Natural killer cell treated with Interleukin-12 subunit alpha and Interleukin-12 subunit beta and Interleukin-15 and Interleukin-18, amount 100 ng/mL, for 72 hours (primary cell): ENCODE measurements around the gene TBC1D8. TPM values are rescaled to one million over a fixed set of nuclear protein-coding genes. Genes with fewer than 3 reads are reported as not detected.

ENCODE experiments used
- ATAC-seq, 2 donors: fragments of 150-1000 bp; cut with Tn5 transposase in 1 of 2; sonication (Bioruptor Pico), chemical (Tn5 transposase) in 1 of 2; 2 replicates each; pipeline ENCODE4 v1.10.0; 2021
- DNase-seq: peaks from one replicate; pipeline ENCODE4 v3.0.0; 2022; ENCODE audit warnings: low spot score
- H3K27ac Mint-ChIP-seq, 2 donors: 1 replicate in 1 of 2; 2 replicates in 1 of 2; pipeline ENCODE4 v1.8.0; 2022; ENCODE audit warnings: mixed read lengths in 2 of 2, mild to moderate bottlenecking in 1 of 2, moderate library complexity in 1 of 2
- H3K27me3 Mint-ChIP-seq, 2 donors: 1 replicate in 1 of 2; 2 replicates in 1 of 2; pipeline ENCODE4 v1.8.0; 2022; ENCODE audit warnings: mixed read lengths in 2 of 2
- H3K36me3 Mint-ChIP-seq: one replicate; pipeline ENCODE4 v1.8.0; 2022; ENCODE audit warnings: mixed read lengths
- H3K4me1 Mint-ChIP-seq, 2 donors: 1 replicate in 1 of 2; 2 replicates in 1 of 2; pipeline ENCODE4 v1.8.0; 2022; ENCODE audit warnings: low read depth in 2 of 2, mixed read lengths in 2 of 2, mild to moderate bottlenecking in 1 of 2
- H3K4me3 Mint-ChIP-seq: one replicate; pipeline ENCODE4 v1.8.0; 2022; ENCODE audit warnings: mixed read lengths
- H3K9me3 Mint-ChIP-seq: 2 replicates; pipeline ENCODE4 v1.8.0; 2022; ENCODE audit warnings: mixed read lengths
- total RNA-seq, 2 donors: library from RNA; stranded (reverse); gene quantifications; one replicate each; pipeline ENCODE4 v1.2.3, GENCODE V29; 2022

The TBC1D8 gene
- total RNA-seq, 2 donors from 2014 or later: 0.29 to 0.56 TPM

GRCh38 chr2:100959225-100959880 is 191.8 kb downstream of the TBC1D8 start:
- Mint-ChIP-seq H3K4me1 (no peaks in the 10 kb centered on the region), H3K9me3 (no peaks in the 10 kb centered on the region), H3K27ac (no peak overlapping the region), H3K36me3 (no peaks in the 10 kb centered on the region), H3K27me3 (peaks cover 0 to 4% of the 10 kb centered on the region in 2 donors), H3K4me3 (no peak overlapping the region)
- ATAC-seq: no peak
- no peak for DNase-seq

- DNase-seq (no peak), ATAC-seq (no peak)
- H3K4me1 Mint-ChIP-seq: no peaks in the 10 kb centered on the region
Measured at GRCh38 chr2:100957996-100958653, 193.1 kb downstream of the TBC1D8 start.

More at GRCh38 chr2:100957996-100958653, 193.1 kb downstream of the TBC1D8 start:
- H3K36me3 Mint-ChIP-seq: no peaks in the 10 kb centered on the region
- H3K4me3 Mint-ChIP-seq: no peak overlapping the region
- no peaks in the 10 kb centered on the region for H3K9me3 Mint-ChIP-seq
- no peak overlapping the region for H3K27ac Mint-ChIP-seq
- H3K27me3 Mint-ChIP-seq: peaks cover 0 to 4% of the 10 kb centered on the region in 2 donors

Other genes starting within 250 kb of the TBC1D8 start
- 1,000 to 10,000 TPM in 1 of 2 donors, 100 to 1,000 TPM in 1; 623 to 1,027 TPM for gene RPL31, start 149.1 kb downstream of the TBC1D8 start, total RNA-seq
- gene CNOT11, start 101.5 kb upstream of the TBC1D8 start, total RNA-seq: 10 to 100 TPM; 51.2 to 53.4 TPM
- gene RNF149, start 157.3 kb upstream of the TBC1D8 start, total RNA-seq: 100 to 1,000 TPM in 1 of 2 donors, 10 to 100 TPM in 1; 85.6 to 123 TPM
- gene CREG2, start 236.1 kb upstream of the TBC1D8 start, total RNA-seq: not detected